Embryonic facial prominence (tissue), 1 donor: Measurements from ENCODE around the gene DCDC2B.
"Not testable (repeated sequence)": the region's sequence is repeated elsewhere in the genome, so short reads cannot be mapped to it uniquely, and the experiment has no call there.

Experiments
- DNase-seq: peaks from one replicate; pipeline ENCODE4 v3.0.0-alpha.2; 2016; ENCODE audit errors: extremely low spot score

Gene DCDC2B

GRCh38 chr1:32256473-32257226 is 47.8 kb downstream of the DCDC2B start:
- DNase-seq, result no peak

- DNase-seq, result no peak
Measured at GRCh38 chr1:32257227-32257508, 48.3 kb downstream of the DCDC2B start.

- DNase-seq, result not testable (repeated sequence)
Measured at GRCh38 chr1:32263236-32263593, 54.3 kb downstream of the DCDC2B start.

- no peak for DNase-seq
Measured at GRCh38 chr1:32263744-32264143, 54.9 kb downstream of the DCDC2B start.
